BLaER1 treated with 17β-estradiol and CSF1 and Interleukin-3, amounts not matched to agents 10 nM and 100 nM (cell line): ENCODE data around the gene NPC2.

Experiments used
- H3K27ac ChIP-seq, 11 experiments: shearing (Covaris generic); formaldehyde crosslinking; 2 replicates each; pipeline ENCODE4 v1.8.1; 2022
- H3K27me3 ChIP-seq, 11 experiments: shearing (Covaris generic); formaldehyde crosslinking; 2 replicates each; pipeline ENCODE4 v1.8.1; 2022
- H3K36me3 ChIP-seq, 11 experiments: shearing (Covaris generic); formaldehyde crosslinking; 2 replicates each; pipeline ENCODE4 v1.8.1; 2022
- H3K4me1 ChIP-seq, 10 experiments: shearing (Covaris generic); formaldehyde crosslinking; 2 replicates each; pipeline ENCODE4 v1.8.1; 2022
- H3K4me2 ChIP-seq, 11 experiments: shearing (Covaris generic); formaldehyde crosslinking; 2 replicates each; pipeline ENCODE4 v1.8.1; 2022
- H3K4me3 ChIP-seq, 10 experiments: shearing (Covaris generic); formaldehyde crosslinking; 2 replicates each; pipeline ENCODE4 v1.8.1; 2022
- H3K9ac ChIP-seq, 11 experiments: shearing (Covaris generic); formaldehyde crosslinking; 2 replicates each; pipeline ENCODE4 v1.8.1; 2022
- H3K9me3 ChIP-seq, 11 experiments: shearing (Covaris generic); formaldehyde crosslinking; replicated peaks in 1 of 11; 2 replicates each; pipeline ENCODE4 v1.8.1; 2022
- H4K20me1 ChIP-seq, 11 experiments: shearing (Covaris generic); formaldehyde crosslinking; 2 replicates each; pipeline ENCODE4 v1.8.1; 2022
- Cebpa-rat ChIP-seq, 11 experiments: shearing (Covaris generic); IDR thresholded peaks; 2 replicates each; pipeline ENCODE4 v1.8.1; 2022

The NPC2 gene

DNA sequence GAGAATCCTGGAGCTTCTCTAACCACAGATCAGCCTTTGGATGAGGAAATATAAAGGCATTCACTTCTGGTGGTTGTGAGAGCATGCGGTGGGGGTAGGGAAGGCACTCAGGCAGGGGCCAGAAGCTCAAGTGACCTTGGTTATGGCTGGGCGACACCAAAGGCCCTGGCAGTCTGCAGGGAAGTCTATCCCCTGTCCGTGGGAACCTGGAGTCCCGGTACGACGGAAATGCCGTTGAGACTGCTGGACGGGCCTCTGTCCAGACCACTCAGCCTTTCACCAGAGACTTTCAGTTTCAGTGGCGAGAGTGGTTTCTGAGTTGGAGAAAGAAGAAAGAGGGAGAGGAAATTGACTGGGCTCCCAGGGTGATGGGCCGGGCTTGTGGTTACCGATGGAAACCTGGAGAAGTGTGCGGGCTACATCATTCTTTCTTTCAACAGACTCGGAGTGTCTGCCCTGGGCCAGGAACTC is 21.4 kb upstream of the NPC2 start:
- H3K9me3 ChIP-seq: no peaks in the 10 kb centered on the region
- H3K27me3 ChIP-seq: no peaks in the 10 kb centered on the region
- H3K36me3 ChIP-seq: no peaks in the 10 kb centered on the region; a peak in 1 of 22 replicates
- no peak for TF ChIP-seq Cebpa-rat (IDR thresholded peaks at IDR 0.05)
- peaks cover 35 to 68% (median 42%) of the 10 kb centered on the region in 10 experiments for H3K4me1 ChIP-seq
- peak overlapping the region in 9 of 11 experiments; percentile 2 to 67 (median 49); a peak in 17 of 22 replicates for H3K9ac ChIP-seq
- H3K4me2 ChIP-seq: peak overlapping the region; percentile 54 to 92 (median 85)
- H4K20me1 ChIP-seq: no peaks in the 10 kb centered on the region
- H3K27ac ChIP-seq: peak overlapping the region; percentile 1 to 75 (median 61); a peak in 20 of 22 replicates
- H3K4me3 ChIP-seq: peak overlapping the region in 6 of 10 experiments; percentile 2 to 55 (median 24); a peak in 8 of 20 replicates

DNA sequence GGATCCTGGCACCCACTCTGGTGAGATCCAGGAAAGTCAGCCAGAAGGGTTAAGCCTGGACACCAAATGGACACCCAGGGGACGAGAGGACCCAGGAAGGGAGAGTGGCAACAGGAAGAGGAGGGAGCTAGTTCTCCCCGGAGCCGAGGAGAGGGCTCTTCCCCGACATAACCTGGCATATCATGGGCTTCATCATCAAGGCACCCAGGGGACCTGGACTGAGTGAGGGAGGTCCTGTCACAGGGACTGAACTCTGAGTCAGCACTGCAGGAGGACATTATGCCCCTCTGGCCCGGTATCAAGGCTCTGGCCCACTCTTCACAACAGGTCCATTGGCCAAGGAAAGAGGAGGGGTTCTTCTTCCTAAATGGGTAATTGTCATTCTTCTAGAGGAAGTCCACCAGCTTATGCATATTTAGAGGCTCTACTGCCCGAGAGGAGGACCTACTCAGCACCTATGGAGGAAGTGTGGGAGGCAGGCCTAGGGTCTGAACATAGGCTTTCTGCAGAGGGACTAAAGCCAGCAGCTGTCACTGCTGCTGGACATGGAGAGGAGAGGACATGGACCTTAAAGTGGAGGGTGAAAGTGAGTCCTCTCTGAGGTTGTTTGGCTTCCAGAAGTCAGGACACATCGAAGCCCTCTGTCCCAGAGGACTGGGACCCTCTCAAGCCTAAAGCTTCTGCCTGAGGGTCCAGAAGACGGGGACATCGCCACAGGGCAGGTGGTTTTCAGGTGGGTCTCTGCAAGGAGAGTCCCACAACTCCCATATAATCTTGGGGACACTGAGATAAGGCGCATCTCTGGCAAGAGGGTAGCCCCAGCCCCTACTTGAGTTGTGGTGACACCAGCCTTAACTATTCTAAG is 19.1 kb upstream of the NPC2 start:
- no peaks in the 10 kb centered on the region; a peak in 1 of 22 replicates for H3K36me3 ChIP-seq
- peak overlapping the region in 3 of 11 experiments; percentile 83 to 89 (median 89); a peak in 6 of 22 replicates for H3K4me2 ChIP-seq
- no peaks in the 10 kb centered on the region for H4K20me1 ChIP-seq
- H3K27ac ChIP-seq: no peak overlapping the region
- TF ChIP-seq Cebpa-rat (IDR thresholded peaks at IDR 0.05): no peak
- H3K27me3 ChIP-seq: no peaks in the 10 kb centered on the region
- no peak overlapping the region for H3K9ac ChIP-seq
- H3K4me3 ChIP-seq: no peak overlapping the region
- no peaks in the 10 kb centered on the region for H3K9me3 ChIP-seq
- H3K4me1 ChIP-seq: peaks cover 50 to 88% (median 57%) of the 10 kb centered on the region in 10 experiments

DNA sequence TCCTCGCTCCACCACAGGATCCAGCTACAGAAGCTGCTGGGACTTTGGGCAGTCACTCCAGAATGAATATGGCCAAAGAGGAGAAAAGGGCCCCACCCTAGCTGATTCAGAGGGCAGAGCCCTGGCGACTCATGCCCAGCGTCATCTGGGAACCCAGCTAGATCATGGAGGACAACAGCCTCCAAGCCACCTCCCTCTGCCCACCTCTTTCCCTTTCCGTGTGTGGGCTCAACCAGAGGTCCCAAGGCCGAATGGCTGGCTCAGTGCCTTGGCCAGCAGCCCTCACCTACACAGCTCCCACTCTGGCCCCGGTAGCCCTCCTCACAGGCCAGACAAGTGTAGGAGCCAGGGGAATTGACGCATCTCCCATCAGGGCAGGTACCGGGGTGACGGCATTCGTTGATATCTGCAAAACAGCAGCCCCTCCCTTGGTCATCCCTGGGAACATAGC is 17.9 kb upstream of the NPC2 start:
- Histone ChIP-seq H3K4me1 (peaks cover 62 to 99% (median 68%) of the 10 kb centered on the region in 10 experiments), H3K9me3 (no peaks in the 10 kb centered on the region), H3K27me3 (0 out of 22 replicates have a peak, but pooled peaks cover 0 to 1% (median 0%) of the 10 kb centered on the region in 11 experiments), H3K27ac (no peak overlapping the region), H3K9ac (no peak overlapping the region), H3K4me2 (peak overlapping the region in 3 of 11 experiments; percentile 83 to 89 (median 89); a peak in 6 of 22 replicates), H3K4me3 (no peak overlapping the region), H3K36me3 (no peaks in the 10 kb centered on the region), H4K20me1 (no peaks in the 10 kb centered on the region; a peak in 1 of 22 replicates)
- TF ChIP-seq Cebpa-rat (IDR thresholded peaks at IDR 0.05): no peak

DNA sequence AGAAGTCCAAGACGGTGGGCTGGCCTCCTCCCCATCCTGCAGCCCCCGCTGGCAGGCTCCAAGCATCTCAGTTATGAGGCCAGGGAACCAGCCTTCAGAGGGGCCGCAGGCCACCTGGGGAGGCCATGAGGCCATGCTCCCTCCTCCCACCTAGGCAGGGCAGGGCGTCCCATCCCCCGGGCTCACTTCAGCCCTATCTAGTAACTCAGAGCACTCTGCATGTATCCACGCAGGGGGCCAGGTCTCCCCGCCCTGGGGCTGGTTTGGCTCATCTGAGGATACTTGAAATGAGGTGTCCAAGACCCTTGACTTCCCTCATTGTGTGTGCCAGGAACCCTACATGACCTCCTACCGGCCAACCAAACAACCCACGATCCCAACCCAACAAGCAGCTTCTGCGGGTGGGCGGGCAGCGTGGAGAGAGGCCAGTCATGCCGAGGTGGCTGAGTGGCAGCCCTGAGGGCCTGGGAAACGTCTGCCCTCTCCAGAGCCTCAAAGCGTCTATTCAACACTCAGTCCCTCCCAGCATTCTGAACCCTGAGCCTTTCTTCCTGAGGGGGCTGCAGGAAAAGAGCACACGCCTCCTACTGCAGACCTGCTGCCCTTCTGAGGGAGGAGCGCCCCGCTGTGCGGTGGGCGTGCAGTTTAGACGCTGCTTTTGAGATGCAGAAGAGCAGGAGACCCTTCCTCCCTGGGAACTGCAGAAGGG is 17.3 kb upstream of the NPC2 start:
- TF ChIP-seq Cebpa-rat (IDR thresholded peaks at IDR 0.05): no peak
- Histone ChIP-seq H3K4me2 (peak overlapping the region in 3 of 11 experiments; percentile 83 to 89 (median 89); a peak in 6 of 22 replicates), H3K9me3 (no peaks in the 10 kb centered on the region), H3K4me1 (peaks cover 62 to 99% (median 68%) of the 10 kb centered on the region in 10 experiments), H3K4me3 (no peak overlapping the region), H3K9ac (no peak overlapping the region), H3K27ac (no peak overlapping the region), H3K27me3 (0 out of 22 replicates have a peak, but pooled peaks cover 0 to 3% (median 0%) of the 10 kb centered on the region in 11 experiments), H3K36me3 (no peaks in the 10 kb centered on the region), H4K20me1 (peaks cover 0 to 4% (median 0%) of the 10 kb centered on the region in 11 experiments; a peak in 2 of 22 replicates)

DNA sequence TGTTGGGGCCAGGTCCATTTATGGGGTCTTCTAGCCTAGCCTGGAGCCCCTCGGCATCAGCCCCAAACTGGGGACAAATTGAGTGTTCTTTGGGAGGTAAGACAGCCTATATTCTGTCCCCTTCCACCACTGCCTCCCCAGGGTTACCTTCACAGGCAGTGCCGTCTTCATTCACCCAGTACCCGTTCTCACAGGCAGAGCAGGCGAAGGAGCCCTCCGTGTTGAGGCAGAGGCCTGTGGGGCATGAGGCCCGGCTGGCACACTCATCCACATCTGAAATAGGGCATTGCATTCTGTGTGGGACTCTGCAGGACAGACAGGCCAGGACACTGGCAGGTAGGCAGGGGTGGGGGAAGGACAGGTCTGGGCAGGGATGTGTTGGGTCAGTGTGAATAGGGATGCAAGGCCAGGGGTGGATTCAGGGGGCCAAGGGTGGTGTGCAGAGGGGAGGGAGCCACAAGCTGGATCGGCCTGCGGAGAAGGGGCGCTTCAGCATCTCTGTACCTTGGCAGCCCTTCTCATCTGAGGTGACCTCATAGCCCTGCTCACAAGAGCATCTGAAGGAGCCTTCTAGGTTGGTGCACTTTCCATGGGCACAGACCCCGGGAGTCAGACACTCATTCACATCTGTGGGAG is 16.6 kb upstream of the NPC2 start:
- TF ChIP-seq Cebpa-rat (IDR thresholded peaks at IDR 0.05): no peak
- H3K27me3 ChIP-seq: 0 out of 22 replicates have a peak, but pooled peaks cover 0 to 3% (median 0%) of the 10 kb centered on the region in 11 experiments
- peaks cover 0 to 4% (median 0%) of the 10 kb centered on the region in 11 experiments; a peak in 3 of 22 replicates for H4K20me1 ChIP-seq
- no peak overlapping the region for H3K4me3 ChIP-seq
- no peaks in the 10 kb centered on the region for H3K36me3 ChIP-seq
- H3K4me1 ChIP-seq: peaks cover 62 to 99% (median 68%) of the 10 kb centered on the region in 10 experiments
- no peak overlapping the region for H3K27ac ChIP-seq
- H3K9me3 ChIP-seq: no peaks in the 10 kb centered on the region
- H3K4me2 ChIP-seq: peak overlapping the region in 9 of 11 experiments; percentile 62 to 97 (median 86); a peak in 14 of 22 replicates
- no peak overlapping the region for H3K9ac ChIP-seq

DNA sequence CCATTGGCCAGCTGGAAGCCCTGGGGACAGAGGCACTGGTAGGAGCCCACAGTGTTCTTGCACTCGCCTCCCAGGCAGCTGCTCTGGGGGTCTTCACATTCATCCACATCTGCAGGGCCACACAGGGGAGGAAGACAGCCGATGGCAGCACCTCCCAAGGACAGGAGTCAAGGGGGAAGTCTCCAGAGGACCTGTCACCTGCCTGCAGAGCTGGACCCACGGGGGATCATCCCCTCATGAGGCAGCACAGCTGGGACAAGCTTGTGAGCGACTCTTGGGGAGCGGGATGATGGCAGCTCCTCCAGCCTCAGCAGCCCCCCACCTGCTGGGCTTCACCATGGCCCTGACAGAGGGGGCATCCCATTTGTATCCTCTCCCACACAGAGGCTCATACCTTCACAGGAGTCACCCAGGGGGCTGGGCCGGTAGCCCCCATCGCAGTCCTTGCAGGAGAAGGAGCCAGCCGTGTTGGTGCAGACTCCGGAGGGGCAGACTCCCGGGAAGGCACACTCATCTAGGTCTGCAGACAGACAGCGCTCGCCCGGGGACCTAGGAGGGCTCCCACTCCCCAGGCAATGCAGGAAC is 15.8 kb upstream of the NPC2 start:
- H3K4me3 ChIP-seq: no peak overlapping the region
- 0 out of 22 replicates have a peak, but pooled peaks cover 0 to 3% (median 0%) of the 10 kb centered on the region in 11 experiments for H3K27me3 ChIP-seq
- H3K9me3 ChIP-seq: no peaks in the 10 kb centered on the region
- H3K9ac ChIP-seq: no peak overlapping the region
- no peaks in the 10 kb centered on the region for H3K36me3 ChIP-seq
- H3K27ac ChIP-seq: no peak overlapping the region
- TF ChIP-seq Cebpa-rat (IDR thresholded peaks at IDR 0.05): no peak
- H3K4me1 ChIP-seq: peaks cover 62 to 96% (median 68%) of the 10 kb centered on the region in 10 experiments
- peak overlapping the region; percentile 55 to 97 (median 79); a peak in 18 of 22 replicates for H3K4me2 ChIP-seq
- H4K20me1 ChIP-seq: peaks cover 0 to 9% (median 0%) of the 10 kb centered on the region in 11 experiments; a peak in 3 of 22 replicates

DNA sequence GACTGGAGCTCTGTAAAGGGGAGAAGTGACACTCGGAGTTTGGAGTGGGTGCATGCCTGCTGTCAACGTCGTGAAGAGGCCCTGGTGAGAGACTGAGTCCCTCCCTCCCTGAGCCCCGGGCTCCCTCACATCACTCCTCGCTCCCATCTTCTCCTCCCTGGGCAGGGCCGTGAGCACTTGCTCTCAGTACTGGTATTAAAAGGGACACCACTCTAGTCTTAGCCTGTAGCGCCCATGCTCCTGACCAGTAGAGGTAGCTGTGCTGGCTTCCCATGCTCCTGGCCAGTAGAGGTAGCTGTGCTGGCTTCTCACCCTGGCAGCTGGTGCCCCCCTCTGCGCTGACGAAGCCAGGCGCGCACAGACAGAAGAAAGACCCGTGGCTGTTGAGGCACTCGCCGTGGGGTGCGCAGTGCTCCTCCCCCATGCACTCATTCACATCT is 15.2 kb upstream of the NPC2 start:
- 0 out of 22 replicates have a peak, but pooled peaks cover 0 to 3% (median 0%) of the 10 kb centered on the region in 11 experiments for H3K36me3 ChIP-seq
- peaks cover 0 to 9% (median 0%) of the 10 kb centered on the region in 11 experiments; a peak in 3 of 22 replicates for H4K20me1 ChIP-seq
- H3K4me1 ChIP-seq: peaks cover 55 to 90% (median 68%) of the 10 kb centered on the region in 10 experiments
- peak overlapping the region; percentile 55 to 97 (median 79); a peak in 20 of 22 replicates for H3K4me2 ChIP-seq
- TF ChIP-seq Cebpa-rat (IDR thresholded peaks at IDR 0.05): no peak
- peak overlapping the region in 4 of 11 experiments; percentile 22 to 71 (median 27); a peak in 5 of 22 replicates for H3K27ac ChIP-seq
- H3K9me3 ChIP-seq: no peaks in the 10 kb centered on the region
- peak overlapping the region in 4 of 11 experiments; percentile 26 to 41 (median 35); a peak in 3 of 22 replicates for H3K9ac ChIP-seq
- 0 out of 22 replicates have a peak, but pooled peaks cover 0 to 3% (median 0%) of the 10 kb centered on the region in 11 experiments for H3K27me3 ChIP-seq
- no peak overlapping the region for H3K4me3 ChIP-seq
